Activated T-cell treated with anti-CD3 and anti-CD28 coated beads for 1 hour (primary cell): ENCODE measurements around the gene TXNRD2.

Source experiments
- DNase-seq: peaks from one replicate; pipeline ENCODE4 v3.0.0-alpha.2; 2020; ENCODE audit warnings: low read depth

Gene TXNRD2

DNA sequence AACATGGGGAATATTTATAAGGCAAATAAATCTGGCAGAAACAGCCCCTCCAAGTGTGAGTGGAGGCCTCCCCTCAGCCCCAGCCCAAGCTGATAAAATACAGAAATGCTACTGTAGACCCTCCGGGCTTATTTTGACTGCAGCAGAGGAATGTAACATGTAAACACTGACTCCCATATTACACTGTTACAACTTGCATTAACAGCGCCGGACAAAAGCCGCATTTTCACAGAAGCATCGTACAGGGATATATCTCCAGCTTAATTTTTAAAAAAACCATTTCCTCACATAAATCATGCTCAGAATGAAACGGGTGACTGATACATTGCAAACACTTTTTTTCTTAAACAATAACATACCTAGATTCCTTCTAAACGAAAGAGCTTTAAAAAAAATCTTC, 36.7 kb downstream of the TXNRD2 start:
- DNase-seq, result no peak

DNA sequence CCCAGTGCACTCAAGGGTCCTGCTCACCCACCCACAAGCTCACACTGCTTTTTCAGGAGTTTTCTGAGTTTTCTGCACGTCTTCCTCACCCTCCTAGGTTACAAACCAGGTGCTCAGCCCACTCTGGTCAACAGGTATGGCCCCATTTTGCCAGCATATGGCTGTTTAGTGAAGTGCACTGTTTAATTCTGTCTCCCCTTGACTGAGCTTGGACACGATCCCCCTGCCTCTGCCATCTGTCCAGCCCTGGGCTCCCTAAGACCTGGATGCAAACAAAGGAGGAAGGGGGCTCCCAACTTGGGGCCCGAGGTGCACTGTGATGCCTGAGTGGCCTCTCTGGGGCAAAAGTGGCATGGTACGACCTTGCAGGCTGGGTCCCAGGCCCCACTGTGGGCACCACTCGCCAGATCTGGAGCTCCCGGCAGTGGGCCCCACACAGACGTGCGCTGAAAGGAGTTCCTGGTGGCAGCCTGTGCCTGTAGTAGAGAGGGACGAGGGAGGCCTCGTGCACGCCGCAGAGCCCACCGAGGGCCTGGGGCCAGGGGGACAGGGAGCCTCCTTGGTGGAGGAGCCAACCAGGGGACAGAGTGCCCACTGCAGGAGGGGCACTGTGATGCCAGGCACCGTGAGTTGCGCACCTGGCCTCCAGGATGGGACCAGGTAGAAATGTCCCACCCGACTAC, 37.3 kb downstream of the TXNRD2 start:
- DNase-seq, result no peak

DNA sequence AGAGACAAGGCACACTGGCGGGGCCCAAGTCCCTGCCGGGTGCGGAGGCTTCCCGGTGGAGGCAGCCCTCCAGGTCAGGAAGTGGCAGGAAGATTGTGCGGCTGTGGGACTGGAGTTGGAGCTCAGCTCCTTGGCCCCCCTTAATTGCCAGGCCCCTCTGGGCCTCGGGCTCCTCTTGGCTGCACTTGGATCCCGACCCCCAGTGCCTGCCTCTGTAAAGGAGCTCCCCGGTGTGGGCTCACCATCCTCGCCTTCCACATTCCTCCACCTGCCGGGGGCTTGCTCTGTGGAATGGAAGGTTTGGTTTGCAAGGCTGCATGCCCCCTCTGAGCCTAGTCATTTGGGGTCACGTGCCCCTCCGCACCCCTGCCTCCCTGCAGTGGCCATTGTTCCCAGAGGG, 38.1 kb downstream of the TXNRD2 start:
- DNase-seq, result no peak

DNA sequence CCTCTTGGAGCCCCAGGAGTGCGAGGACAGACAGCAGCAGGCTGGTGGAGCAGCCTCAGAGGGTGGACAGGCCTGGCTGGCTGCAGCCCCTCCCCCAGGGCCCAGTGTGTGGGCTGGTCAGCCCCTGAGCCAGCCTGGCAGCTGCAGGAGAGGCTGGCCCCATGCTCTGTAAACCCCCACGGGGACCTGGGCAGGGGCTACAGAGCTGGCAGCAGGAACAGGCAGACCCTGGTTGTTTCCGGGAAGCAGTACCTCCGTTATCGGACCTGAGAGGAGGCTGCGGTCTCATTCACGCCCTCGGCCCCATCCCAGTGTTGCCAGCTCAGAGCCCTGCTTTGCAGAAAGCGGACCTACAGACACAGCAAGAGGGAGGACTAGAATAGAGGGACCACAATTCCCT, 38.6 kb downstream of the TXNRD2 start:
- DNase-seq, result no peak

DNA sequence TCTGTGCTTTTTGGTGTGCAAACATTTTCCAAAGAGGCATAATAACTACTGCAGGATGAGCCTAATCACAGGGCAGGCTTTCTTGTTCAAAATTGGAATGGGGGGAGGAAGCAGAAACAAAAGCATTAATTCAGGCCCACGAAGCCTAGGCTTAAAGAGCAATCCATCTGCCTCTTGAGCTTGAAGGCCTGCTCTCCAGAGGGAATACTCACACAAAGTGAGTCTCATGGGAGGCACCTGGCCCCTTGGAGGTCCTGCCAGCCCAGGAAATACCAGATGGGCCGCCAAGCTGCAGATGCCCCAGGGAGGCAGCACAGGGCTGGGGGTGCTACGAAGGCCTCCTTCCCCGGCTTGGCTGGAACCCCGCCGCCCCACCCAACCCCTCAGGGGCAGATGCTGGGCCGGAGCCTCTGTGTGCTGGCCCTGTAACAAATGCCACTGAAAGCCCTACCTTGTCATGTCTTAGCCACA, 39.3 kb downstream of the TXNRD2 start:
- DNase-seq, result no peak

DNA sequence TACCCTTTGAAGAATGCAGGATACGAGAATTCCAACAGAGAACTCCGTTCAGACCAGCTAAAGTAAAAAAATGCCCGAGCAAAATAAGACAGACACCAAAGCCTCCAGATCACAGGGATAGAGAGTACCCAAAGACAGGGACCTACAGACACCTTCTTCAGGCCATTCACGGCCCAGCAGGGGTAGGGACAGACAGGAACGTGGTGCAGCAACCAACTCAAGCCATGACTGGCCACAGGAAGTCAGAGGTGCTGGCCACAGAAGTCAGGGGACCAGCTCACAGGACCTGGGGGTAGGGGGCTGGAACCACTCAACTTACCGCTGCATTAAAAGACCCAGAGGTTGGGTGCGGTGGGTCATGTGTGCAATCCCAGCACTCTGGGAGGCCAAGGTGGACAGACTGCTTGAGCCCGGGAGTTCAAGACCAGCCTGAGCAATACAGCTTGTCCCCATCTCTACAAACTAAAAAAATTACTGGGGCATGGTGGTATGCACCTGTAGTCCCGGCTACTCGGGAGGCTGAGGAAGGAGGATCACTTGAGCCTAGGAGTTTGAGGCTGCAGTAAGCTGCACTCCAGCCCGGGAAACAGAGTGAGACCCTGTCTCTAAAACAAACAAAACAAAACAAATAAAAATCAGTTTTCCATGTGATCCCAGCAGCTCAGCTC, 39.9 kb downstream of the TXNRD2 start:
- no peak for DNase-seq

DNA sequence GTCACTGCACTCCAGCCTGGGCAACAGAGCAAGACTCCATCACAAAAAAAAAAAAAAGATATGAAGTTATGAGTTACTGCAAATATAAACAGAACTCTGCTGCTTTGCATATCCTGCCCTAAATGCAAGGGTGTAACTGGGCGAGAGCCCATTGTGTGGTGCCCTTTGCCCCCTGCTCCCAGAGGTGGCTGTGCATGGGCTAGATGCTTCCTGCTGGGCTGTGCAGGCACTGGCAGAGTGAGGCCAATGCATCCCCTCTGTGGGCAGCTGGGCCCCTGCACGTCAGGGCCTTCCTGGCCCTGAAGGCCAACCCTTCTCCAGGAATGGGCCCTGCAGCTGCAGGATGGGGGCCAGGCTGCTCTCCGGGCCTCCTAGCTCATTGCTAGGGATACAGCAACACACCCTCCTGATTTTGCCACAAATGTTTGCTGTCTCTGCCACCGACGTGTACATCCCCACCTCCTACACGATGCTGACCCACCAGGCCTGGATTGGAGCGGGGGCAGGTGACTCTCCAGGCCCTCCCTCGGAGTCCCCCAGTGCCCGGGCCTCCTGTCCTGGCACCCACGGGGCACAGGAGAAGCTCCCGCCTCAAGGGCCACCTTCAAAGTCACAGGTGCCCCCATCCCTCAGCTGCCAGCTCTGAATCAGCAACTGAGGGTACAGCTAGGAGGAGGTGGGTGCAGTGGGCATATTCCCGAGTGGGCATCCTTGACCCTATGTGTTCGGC, 40.7 kb downstream of the TXNRD2 start:
- DNase-seq, result no peak

DNA sequence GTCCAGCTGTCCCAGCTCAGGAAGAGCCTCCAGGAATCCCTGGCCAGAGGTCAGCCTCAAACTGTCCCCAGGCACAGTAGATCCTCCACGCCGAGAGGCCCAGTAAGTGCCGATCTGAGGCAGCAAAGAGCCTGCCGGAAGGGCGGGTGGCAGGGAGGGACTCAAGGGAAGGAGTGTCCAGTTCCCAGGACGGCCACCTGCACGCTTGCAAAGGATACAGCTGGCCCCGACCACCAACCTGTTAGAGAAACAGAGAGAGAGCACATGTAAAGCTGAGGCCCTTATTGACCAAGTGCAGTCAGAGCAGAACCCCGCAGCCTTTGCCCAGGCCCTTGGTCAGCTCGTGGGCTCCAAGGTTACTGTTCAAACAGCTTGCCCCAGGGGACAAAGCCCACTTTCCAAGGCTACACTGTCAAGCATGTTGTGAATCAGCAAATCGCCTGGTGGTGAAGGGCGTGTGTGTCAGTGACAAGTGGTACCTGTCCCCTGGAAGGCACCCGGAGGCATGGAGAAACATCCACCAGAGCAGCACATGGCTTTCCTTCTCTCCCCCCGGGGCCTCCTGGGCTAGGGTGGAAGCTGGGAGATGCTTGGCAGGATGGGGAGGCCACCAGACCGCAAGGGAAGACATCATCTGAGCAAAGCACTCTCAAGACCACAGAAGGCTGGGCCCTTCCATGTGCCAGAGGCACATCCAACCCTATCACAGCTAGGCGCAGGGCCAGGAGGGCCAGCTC, 42.6 kb downstream of the TXNRD2 start:
- no peak for DNase-seq

DNA sequence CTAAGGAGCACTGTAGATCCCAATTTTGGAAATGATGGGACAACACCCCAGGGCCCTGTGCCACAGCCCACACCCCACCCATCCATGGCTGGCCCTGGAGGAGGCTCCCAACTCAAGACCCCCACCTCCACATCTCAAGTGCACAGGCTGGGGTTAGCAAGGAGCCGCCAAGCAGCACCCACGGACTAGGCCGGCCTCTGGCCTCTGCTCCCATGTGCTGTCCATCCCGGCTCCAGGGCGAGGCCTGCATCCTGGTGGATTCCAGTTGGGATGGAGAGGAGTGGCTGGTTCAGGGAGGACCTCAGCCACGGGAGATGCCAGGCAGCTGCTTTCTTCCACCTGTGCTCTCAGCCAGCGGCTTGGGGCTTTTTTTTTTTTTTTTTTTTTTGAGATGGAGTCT, 43.5 kb downstream of the TXNRD2 start:
- DNase-seq, result no peak

DNA sequence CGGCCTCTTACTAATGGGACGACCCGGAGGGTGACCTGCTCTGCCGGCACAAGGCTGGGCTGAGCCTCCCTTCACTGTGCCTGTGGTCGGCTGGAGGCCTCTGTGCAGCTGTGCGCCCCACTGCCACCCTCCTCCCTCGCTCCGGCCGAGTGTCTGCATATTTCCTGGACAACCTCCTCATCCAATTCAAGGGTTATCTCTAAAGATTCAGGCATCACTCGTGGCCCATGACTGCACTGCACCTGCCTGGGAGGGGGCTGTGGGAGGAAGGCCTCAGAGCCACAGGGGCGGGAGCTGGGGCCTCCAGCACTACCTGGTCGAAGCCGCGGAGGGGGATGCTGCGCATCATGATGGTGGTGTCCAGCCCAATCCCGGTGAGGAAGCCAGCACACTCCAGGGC, 43.9 kb downstream of the TXNRD2 start:
- DNase-seq, result no peak

DNA sequence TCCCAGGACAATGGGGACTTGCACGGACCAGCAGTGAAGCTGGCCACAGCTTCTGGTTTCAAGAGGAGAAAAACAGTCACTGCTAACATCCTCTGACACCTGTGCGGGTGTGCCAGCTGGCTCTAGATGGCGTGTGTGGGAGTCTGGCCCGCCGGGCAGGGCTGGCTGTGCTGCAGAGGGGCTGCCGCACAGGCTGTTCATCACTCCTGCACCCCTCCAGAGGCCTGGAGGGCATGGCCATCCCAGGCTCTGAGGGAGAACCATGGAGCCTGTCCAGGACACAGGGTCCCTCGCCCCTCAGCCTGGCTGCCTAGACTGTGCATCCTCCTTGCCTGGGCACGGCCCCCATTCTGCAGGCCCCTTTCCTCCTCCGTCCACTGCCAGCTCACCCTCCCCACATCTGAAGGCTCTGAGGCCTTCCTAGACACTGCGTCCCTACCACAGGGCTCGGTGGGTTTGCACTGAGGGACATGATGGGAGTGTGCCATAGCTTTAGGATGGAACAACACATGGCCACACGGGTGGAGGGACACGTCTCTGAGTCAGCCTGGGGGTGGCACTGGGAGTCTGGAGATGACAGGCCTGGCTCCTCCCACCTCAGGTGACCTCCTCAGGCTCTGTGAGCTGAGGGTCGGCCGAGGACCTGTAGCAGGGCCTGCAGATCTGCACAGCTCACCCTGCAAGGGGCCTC, 44.8 kb downstream of the TXNRD2 start:
- DNase-seq, result no peak

DNA sequence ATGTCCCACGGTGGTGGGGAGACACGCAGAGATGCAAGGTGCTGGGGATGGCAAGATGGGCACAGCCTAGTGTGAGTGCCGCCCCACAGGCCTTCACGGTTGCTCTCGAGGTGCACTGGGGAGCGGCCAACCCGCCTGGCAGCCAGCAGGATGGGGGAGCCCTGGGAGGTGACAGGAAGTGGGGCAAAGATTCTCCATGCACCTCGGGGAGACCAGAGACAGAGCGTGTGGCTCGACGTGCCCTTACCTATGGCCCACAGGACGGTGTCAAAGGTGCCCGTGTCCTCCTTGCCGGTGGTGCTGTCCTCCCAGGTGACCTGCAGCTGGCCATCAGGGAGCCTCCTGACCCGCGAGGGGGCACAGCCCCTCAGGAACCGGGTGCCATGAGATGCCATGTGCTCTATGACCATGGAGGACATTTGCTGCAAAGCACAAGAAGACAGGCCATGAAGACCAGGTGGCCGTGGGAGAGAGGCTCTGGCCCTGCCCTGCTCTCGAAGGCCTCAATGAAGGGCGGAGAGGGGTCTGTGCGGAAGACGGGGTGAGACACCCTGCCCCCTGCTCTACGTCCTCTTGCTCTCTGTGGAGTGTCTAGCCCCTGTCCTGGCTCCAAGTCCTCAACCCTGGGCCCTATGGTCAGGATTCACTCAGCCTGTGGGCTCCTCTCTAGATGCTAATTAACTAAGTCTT, 46.3 kb downstream of the TXNRD2 start:
- DNase-seq, result no peak

DNA sequence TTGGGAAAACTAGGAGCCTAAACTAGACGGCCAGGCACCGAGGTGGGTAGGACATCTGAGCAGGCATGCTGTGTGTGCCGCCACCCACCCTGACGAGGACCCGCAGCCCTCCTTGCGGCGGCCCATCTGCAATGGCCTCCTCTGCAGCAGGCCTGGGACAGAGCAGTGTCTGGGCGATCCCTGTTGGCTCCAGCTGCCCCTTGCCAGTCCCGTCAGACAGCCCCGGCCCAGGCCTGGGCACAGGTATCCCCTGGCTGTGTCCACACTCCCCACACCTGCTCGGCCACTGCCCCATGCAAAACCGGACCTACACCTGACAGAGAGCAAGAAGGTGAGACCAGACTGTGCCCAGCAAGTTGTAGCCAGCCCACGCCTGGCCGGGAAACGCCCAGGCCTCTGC, 48.3 kb downstream of the TXNRD2 start:
- no peak for DNase-seq

DNA sequence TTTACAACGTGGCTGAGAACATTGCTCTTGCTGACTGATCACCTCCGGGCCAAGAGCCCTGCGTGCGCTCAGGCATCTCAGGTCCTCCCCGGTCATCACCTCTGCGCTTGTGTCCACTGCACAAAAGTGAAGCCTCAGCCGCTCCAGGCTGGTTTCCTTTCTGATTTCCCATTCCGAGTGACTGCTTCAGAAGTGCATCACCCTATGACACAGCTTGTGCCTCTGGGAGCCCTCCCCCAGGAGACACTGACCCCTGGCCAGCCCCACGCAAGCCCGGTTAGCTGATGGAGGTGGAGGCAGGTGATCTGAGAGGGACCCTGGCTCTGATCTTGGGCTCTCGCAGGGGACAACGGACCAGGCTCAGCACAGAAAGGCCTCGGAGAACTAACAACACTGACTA, 48.7 kb downstream of the TXNRD2 start:
- no peak for DNase-seq

DNA sequence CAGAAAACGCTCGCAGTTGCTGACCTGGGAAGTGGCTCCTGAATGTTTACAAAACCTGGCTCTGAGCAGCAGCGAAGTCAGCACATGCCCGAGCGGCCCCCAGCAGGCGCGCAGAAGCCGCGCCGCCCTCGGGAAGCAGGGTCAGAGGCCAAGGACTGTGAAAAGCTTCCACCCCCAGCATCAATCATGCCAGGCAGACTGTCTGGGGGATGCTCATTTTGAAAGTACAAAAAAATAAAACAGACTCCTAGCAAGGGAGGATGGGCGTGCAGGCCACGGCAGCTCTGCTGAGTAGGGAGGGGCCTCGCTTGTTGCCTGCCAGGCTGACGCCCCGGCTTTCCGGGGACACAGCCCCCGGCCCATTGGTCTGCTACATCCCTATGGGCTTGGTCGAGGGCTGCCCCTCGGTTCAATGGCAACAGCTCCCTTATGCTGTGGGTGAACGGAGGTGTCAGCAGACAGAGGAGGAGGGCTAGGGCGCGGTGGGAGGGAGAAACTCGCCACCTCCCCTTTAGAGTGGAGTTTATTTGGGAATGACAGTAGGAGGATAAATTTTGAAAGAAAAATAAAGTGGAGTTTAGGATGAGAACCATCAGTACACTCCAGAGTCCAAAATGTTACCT, 49.2 kb downstream of the TXNRD2 start:
- peak; percentile 35 for DNase-seq

DNA sequence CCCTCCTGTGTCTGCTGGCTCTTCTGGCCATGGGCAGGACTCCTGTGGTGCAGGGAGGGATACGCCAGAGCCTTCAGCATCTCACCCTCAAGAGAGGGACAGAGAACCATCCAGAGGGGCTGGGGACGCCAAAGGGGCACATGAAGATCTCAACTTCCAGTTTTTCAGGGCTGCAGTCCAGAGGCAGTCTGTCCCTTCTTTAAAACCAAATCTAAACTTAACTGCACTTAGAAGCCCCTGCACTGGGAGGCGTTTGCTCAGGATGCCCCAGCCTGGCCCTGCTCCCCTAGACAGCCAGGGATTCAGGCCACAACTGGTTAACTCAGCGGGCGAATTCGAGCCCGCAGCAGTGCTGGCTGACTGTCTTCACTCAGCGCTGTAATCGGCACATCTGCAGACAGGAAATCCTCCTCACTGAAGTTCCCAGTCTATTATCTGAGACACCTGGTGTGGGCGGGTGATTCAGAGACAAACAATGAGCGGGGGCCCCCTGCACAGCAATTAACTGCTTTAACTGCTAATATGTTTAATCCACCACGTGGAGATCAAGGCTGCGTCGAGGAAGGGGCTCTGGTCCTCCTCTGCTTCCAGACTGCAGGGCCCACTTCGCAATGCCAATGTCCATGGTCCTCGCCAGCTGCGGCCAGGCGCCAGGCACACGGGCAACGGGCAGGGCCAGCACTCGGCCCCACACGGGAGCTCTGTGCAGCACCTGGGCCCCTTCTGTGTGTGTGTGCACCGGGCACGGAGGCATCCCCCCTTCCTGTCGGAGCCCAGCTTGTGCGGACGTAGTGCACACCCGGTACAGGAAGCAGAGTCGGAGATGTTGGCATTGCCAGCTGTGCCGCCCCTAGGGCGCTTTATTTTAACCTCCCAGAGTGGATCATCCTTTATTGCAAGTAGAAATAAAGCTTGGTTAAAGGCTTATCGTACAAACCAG, 50.0 kb downstream of the TXNRD2 start:
- DNase-seq, result peak; percentile 69

DNA sequence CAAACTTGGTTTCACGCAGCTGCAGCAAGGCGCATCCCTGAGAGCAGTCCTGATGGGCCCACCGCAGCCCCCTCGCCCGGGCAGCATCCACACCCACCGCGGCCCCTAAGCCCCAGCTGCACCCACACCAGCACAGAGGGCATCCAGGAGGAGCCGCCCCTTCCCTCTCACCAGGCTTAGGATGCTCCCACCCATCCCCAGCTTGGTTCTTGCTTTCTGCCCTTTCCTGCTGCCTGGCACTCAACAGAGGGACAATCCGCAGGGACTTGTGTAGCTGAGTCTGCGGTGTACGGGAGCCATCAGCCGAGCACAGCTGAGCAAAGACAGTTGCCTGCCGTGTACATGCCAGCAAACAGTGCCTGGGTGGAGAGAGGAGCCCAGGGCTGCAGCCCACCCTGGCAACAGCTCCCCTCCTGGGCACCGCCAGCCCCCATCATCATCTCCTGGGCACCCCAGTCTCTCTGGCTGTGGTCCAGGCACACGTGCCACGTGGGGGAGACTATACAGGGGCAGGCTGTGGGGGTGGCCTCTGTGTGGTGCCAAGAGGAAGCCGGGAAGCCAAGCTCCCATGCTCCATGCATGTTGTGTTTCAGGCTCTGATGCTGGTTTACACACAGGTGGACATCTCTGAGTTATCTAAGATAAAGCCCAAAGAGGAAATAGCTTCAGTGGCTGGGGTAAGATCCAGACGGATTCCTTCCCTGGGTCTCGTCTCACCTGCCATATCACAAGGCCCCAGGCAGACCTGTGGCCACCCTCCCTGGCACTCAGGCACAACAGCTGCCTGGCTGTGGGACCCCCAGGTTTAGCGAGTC, 50.9 kb downstream of the TXNRD2 start:
- no peak for DNase-seq

DNA sequence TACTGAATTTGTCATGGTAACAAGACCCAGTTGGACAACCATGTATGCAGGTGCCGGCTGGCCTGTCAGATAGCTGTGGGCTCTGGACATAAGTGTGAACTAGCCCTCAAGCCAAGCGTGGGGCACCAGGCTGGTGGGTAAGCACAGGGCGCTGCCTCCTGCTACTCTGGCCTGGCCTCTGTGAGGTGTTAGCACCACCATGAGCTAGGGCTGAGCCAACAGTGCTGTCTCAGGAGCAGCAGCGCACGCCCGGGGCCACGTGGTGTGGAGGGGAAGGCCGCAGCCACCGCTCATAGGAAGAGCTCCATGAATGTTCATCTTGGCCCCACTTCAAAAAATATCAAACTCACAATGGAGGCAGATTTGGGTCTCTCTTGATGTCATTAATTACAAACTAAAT, 51.7 kb downstream of the TXNRD2 start:
- peak; percentile 24 for DNase-seq
